ENCODE measurements around the gene HRH4.

The HRH4 gene

GRCh38 chr18:24515721-24516120 is 55.3 kb downstream of the HRH4 start:
- no peak for DNase-seq

GRCh38 chr18:24516261-24516660 is 55.8 kb downstream of the HRH4 start:
- no peak for DNase-seq

GRCh38 chr18:24517554-24517953 is 57.1 kb downstream of the HRH4 start:
- no peak for DNase-seq

- no peak for DNase-seq
Measured at GRCh38 chr18:24518596-24518995, 58.2 kb downstream of the HRH4 start.

Data from NCI-H146 (cell line).